Gastroesophageal sphincter (tissue), 4 donors: ENCODE data around the gene WNT5B. TPM values are rescaled to one million over a fixed set of nuclear protein-coding genes. Genes with fewer than 3 reads are reported as not detected.
"Not testable (repeated sequence)": the region's sequence is repeated elsewhere in the genome, so short reads cannot be mapped to it uniquely, and the experiment has no call there.

ENCODE experiments used
- ATAC-seq: fragments of 150-250 bp; one replicate; pipeline ENCODE4 v1.9.1; 2016; ENCODE audit warnings: mild to moderate bottlenecking, moderate library complexity
- H3K27ac ChIP-seq, 4 donors: fragments of 200-600 bp; sonication (generic) in 3 of 4; 1 replicate in 3 of 4; 2 replicates in 1 of 4; pipeline ENCODE4 v1.5.1; 2016 to 2019
- H3K27me3 ChIP-seq: fragments of 200-600 bp; sonication (generic); one replicate; pipeline ENCODE4 v1.5.1; 2019
- H3K36me3 ChIP-seq, 2 donors: fragments of 200-600 bp; sonication (generic); one replicate each; pipeline ENCODE4 v1.5.1; 2019; ENCODE audit warnings: control low read depth in 1 of 2
- H3K4me1 ChIP-seq, 3 donors: fragments of 200-600 bp; sonication (generic); 1 replicate in 2 of 3; 2 replicates in 1 of 3; pipeline ENCODE4 v1.5.1; 2016 to 2019; ENCODE audit warnings: control low read depth in 2 of 3
- H3K4me3 ChIP-seq, 2 donors: fragments of 200-600 bp; sonication (generic); one replicate each; pipeline ENCODE4 v1.5.1; 2019; ENCODE audit warnings: mild to moderate bottlenecking in 1 of 2, moderate library complexity in 1 of 2
- H3K9me3 ChIP-seq, 3 donors: fragments of 200-600 bp; sonication (generic); one replicate each; pipeline ENCODE4 v1.5.1; 2017 to 2019; ENCODE audit warnings: control low read depth in 2 of 3
- CTCF ChIP-seq, 4 experiments: fragments of 200-600 bp in 2 of 4; fragments of 450-650 bp in 2 of 4; sonication (generic) in 1 of 4; IDR thresholded peaks; one replicate each; pipeline ENCODE4 v1.5.1; 2017 to 2019; ENCODE audit warnings: antibody characterized with exemption in 4 of 4, mild to moderate bottlenecking in 2 of 4, moderate library complexity in 2 of 4
- EP300 ChIP-seq: sonication (generic); formaldehyde crosslinking; IDR thresholded peaks from one replicate; pipeline ENCODE4 v1.6.1; 2017; ENCODE audit warnings: antibody characterized with exemption, mild to moderate bottlenecking
- POLR2A ChIP-seq, 2 donors: fragments of 450-650 bp; IDR thresholded peaks; one replicate each; pipeline ENCODE4 v1.6.1; 2017; ENCODE audit warnings: antibody characterized with exemption in 2 of 2, mild to moderate bottlenecking in 2 of 2, moderate library complexity in 1 of 2
- POLR2AphosphoS5 ChIP-seq: sonication (generic); formaldehyde crosslinking; IDR thresholded peaks from one replicate; pipeline ENCODE4 v1.6.1; 2017; ENCODE audit warnings: antibody characterized with exemption
- WGBS, 2 donors: methylation state at CpG; one replicate each; pipeline ENCODE4 v1.1.5; 2018; ENCODE audit warnings: low coverage in 1 of 2; 5-methylcytosine and 5-hydroxymethylcytosine counted together
- total RNA-seq, 4 donors: library from RNA; depleted of rRNA; stranded (reverse); fragments of >200 nt; gene quantifications; one replicate each; pipeline ENCODE4 v1.1.0, GENCODE V29; 2016

The WNT5B gene
- total RNA-seq, 4 donors from 2014 or later = 9.4 to 76.5 (median 26.3) TPM

GRCh38 chr12:1598757-1599156, 30.3 kb upstream of the WNT5B start:
- WGBS, 2 donors = 88 to 97% methylated on average over 3 of the region's 3 CpGs
- Histone ChIP-seq H3K27ac (no peak overlapping the region), H3K4me3 (no peak overlapping the region), H3K27me3 (no peaks in the 10 kb centered on the region), H3K4me1 (peaks cover 0 to 19% (median 0%) of the 10 kb centered on the region in 3 donors), H3K9me3 (no peaks in the 10 kb centered on the region), H3K36me3 (no peaks in the 10 kb centered on the region)
- ATAC-seq = no peak
- TF ChIP-seq EP300 = no peak
- no peak for TF ChIP-seq CTCF (IDR thresholded peaks at IDR 0.05)
- TF ChIP-seq POLR2A (IDR thresholded peaks at IDR 0.05) = no peak
- no peak for TF ChIP-seq POLR2AphosphoS5

- H3K4me1 ChIP-seq = peaks cover 0 to 32% (median 10%) of the 10 kb centered on the region in 3 donors
- not testable (repeated sequence) for H3K4me3 ChIP-seq, H3K36me3 ChIP-seq, H3K27ac ChIP-seq, ATAC-seq, H3K27me3 ChIP-seq, H3K9me3 ChIP-seq
- WGBS, 2 donors = 95 to 100% methylated on average over 5 to 7 of the region's 9 CpGs
Measured at GRCh38 chr12:1602706-1603105, 26.3 kb upstream of the WNT5B start.

GRCh38 chr12:1603269-1603993, 25.6 kb upstream of the WNT5B start:
- peak overlapping the region in 2 of 4 donors; percentile 11 to 44 for H3K27ac ChIP-seq
- WGBS, 2 donors = 68 to 76% methylated on average over 5 to 7 of the region's 7 CpGs
- no peak for ATAC-seq
- no peak for TF ChIP-seq EP300
- no peak for TF ChIP-seq POLR2AphosphoS5
- TF ChIP-seq CTCF (IDR thresholded peaks at IDR 0.05) = no peak
- no peak for TF ChIP-seq POLR2A (IDR thresholded peaks at IDR 0.05)
- H3K27me3 ChIP-seq = no peaks in the 10 kb centered on the region
- H3K9me3 ChIP-seq = no peaks in the 10 kb centered on the region
- peaks cover 0 to 40% (median 10%) of the 10 kb centered on the region in 3 donors for H3K4me1 ChIP-seq
- H3K4me3 ChIP-seq = no peak overlapping the region
- H3K36me3 ChIP-seq = no peaks in the 10 kb centered on the region

- H3K36me3 ChIP-seq = no peaks in the 10 kb centered on the region
- H3K27ac ChIP-seq = peak overlapping the region in 3 of 4 donors; percentile 40 to 90 (median 44)
- WGBS, 2 donors = 47 to 55% methylated on average over 3 of the region's 3 CpGs
- H3K4me1 ChIP-seq = peaks cover 0 to 46% (median 16%) of the 10 kb centered on the region in 3 donors
- H3K27me3 ChIP-seq = no peaks in the 10 kb centered on the region
- no peak overlapping the region for H3K4me3 ChIP-seq
- H3K9me3 ChIP-seq = no peaks in the 10 kb centered on the region
- ATAC-seq = no peak
- TF ChIP-seq CTCF (IDR thresholded peaks at IDR 0.05) (no peak), POLR2A (IDR thresholded peaks at IDR 0.05) (no peak), POLR2AphosphoS5 (no peak), EP300 (no peak)
Measured at GRCh38 chr12:1604464-1604863, 24.6 kb upstream of the WNT5B start.

- TF ChIP-seq POLR2A (IDR thresholded peaks at IDR 0.05) (no peak), EP300 (no peak), POLR2AphosphoS5 (no peak), CTCF (IDR thresholded peaks at IDR 0.05) (peak; percentile 68 to 88 (median 87))
- Histone ChIP-seq H3K27ac (peak overlapping the region; percentile 78 to 93 (median 90)), H3K4me1 (peaks cover 0 to 46% (median 16%) of the 10 kb centered on the region in 3 donors), H3K9me3 (no peaks in the 10 kb centered on the region), H3K36me3 (no peaks in the 10 kb centered on the region), H3K27me3 (no peaks in the 10 kb centered on the region), H3K4me3 (peak overlapping the region; percentile 31 to 51)
- 0 to 8% methylated on average over 13 to 18 of the region's 22 CpGs for WGBS, 2 donors
- peak; percentile 82 for ATAC-seq
Measured at GRCh38 chr12:1605129-1606020, 23.7 kb upstream of the WNT5B start.
